HG03060 (cell line): ENCODE data around the gene TRAPPC4.

ENCODE experiments used
- ATAC-seq: cut with Tn5 transposase; IDR thresholded peaks from one replicate; pipeline ENCODE4 v1.9.1; 2021; ENCODE audit warnings: low read depth, moderate number of reproducible peaks; ENCODE audit not compliant: unreplicated experiment

The TRAPPC4 gene

DNA sequence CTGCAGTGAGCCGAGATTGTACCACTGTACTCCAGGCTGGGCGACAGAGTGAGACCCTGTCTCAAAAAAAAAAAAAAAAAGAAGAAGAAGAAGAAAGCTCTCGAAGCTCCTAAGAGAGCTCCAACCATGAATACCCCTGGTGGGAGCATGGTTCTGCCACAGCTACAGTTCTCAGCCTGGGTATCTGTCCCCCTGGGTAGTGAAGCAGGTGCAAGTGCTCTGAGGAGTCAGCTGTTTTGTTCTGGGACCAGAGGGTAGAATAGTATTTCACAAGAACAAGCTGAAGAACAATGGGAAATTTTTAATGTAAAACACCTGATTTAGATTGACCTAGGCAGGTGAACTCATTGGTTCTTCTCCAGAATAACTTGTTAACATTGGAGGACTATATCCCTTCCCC is 42.7 kb downstream of the TRAPPC4 start:
- ATAC-seq = no peak

DNA sequence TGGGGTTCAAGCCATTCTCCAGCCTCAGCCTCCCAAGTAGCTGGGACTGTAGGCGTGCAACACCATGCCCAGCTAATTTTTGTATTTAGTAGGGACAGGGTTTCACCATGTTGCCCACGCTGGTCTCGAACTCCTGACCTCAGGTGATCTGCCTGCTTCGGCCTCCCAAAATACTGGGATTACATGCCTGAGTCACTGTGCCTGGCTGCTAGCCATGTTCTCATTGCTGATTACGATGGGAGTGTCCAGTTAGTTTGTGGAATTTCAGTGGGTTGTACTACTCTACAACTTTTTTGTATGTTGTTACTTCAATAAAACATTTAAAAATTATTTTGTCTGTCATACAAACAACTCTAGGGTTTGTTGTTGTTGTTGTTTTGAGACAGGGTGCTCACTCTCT is 44.2 kb downstream of the TRAPPC4 start:
- no peak for ATAC-seq

DNA sequence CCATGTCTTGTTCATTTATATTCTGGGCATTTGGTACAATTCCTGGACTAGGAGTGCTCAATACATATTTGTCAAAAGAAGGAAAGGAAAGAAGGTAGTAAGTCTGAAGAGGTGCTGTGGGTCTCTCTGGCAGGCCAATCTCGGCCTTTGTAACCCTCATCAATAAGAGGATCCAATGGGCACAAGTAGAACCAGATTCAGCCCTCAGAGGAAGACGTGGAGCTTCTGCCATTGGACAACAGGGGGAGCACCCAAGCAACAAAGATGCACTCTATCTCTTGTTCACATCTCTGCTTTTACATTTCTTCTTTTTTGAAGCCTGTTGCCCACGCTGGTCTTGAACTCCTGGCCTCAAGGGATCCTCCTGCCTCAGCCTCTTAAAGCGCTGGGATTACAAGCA is 46.8 kb downstream of the TRAPPC4 start:
- no peak for ATAC-seq

DNA sequence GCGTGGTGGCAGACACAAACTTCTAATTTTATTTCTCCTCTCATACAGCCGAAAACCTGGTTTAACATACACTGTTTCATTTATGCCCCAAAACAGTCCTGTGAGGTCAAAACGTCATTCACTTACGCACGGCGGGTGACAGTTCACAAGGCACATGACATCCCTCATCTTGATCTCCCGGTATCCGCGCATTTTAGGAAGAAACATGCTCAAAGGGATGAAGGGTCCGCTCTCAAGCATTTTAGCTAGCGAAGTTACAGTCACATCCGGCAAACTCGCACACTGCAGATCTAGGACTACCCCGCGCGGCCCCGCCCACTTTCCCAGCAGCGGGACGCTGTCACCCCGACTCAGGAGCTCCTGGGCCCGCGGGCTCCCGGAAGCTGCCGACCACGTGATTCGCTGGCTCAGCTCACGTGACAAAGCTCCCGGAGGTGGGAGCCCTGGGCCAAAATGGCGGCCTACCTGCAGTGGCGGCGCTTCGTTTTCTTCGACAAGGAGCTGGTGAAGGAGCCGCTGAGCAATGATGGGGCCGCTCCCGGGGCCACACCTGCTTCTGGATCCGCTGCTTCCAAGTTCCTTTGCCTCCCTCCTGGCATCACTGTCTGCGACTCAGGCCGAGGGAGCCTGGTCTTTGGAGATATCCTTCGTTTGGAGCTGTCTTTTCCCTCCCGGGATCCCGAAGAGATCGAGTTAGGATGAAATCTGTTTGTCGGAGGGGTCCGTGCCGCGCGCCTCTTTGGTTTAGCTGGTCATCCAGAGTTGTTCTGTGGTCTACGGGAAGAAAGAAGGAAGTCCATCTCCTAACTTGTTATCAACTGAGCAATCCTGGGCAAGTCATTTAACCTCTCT is 49.0 kb downstream of the TRAPPC4 start, which contains the start of gene VPS11:
VPS11 (plus strand) TSS at position 448 of the 852 bp plus-strand sequence; CDS start at position 454, 6 bp downstream.
- ATAC-seq = peak; percentile 79
